CD4-positive, alpha-beta T cell treated with Interleukin-4 for 1 hour (primary cell): Measurements from ENCODE around the gene ARL6IP1.

Experiments
- DNase-seq, 2 donors: peaks; one replicate each; pipeline ENCODE4 v3.0.0-alpha.2; 2020 to 2022

The ARL6IP1 gene

GRCh38 chr16:18801145-18801972 is at the start of gene ARL6IP1:
Gene ARL6IP1, minus strand, starts transcription at chr16:18801549. Its CDS starts 83 bp downstream, at chr16:18801466.
- peak; percentile 99 to 100 for DNase-seq

GRCh38 chr16:18846416-18846815 is 45.1 kb upstream of the ARL6IP1 start:
- no peak for DNase-seq

GRCh38 chr16:18842565-18842964 is 41.2 kb upstream of the ARL6IP1 start:
- no peak for DNase-seq

GRCh38 chr16:18841833-18842525 is 40.6 kb upstream of the ARL6IP1 start:
- no peak for DNase-seq

- no peak for DNase-seq
Observed at GRCh38 chr16:18839555-18839954, 38.2 kb upstream of the ARL6IP1 start.

- DNase-seq = no peak
Observed at GRCh38 chr16:18836702-18837101, 35.4 kb upstream of the ARL6IP1 start.

- no peak for DNase-seq
Observed at GRCh38 chr16:18834864-18835263, 33.5 kb upstream of the ARL6IP1 start.

- no peak for DNase-seq
Observed at GRCh38 chr16:18833707-18834505, 32.6 kb upstream of the ARL6IP1 start.

- no peak for DNase-seq
Observed at GRCh38 chr16:18832613-18833012, 31.3 kb upstream of the ARL6IP1 start.

GRCh38 chr16:18832006-18832405 is 30.7 kb upstream of the ARL6IP1 start:
- DNase-seq = no peak

- no peak for DNase-seq
Observed at GRCh38 chr16:18829251-18829650, 27.9 kb upstream of the ARL6IP1 start.

- DNase-seq = no peak
Observed at GRCh38 chr16:18827890-18828289, 26.5 kb upstream of the ARL6IP1 start.

GRCh38 chr16:18816286-18816685 is 14.9 kb upstream of the ARL6IP1 start:
- DNase-seq = no peak

GRCh38 chr16:18811925-18812324 is 10.6 kb upstream of the ARL6IP1 start:
- DNase-seq = no peak

GRCh38 chr16:18809165-18809564 is 7.8 kb upstream of the ARL6IP1 start:
- DNase-seq = no peak

- no peak for DNase-seq
Observed at GRCh38 chr16:18805257-18805773, 4.0 kb upstream of the ARL6IP1 start.

- no peak for DNase-seq
Observed at GRCh38 chr16:18804540-18804939, 3.2 kb upstream of the ARL6IP1 start.

GRCh38 chr16:18803569-18804462 is 2.5 kb upstream of the ARL6IP1 start:
- no peak for DNase-seq

GRCh38 chr16:18802767-18803343 is 1.5 kb upstream of the ARL6IP1 start:
- DNase-seq = no peak

GRCh38 chr16:18800775-18801144 is 589 bp downstream of the ARL6IP1 start:
- no peak for DNase-seq

GRCh38 chr16:18800293-18800692 is 1.1 kb downstream of the ARL6IP1 start:
- DNase-seq = no peak

- DNase-seq = no peak
Observed at GRCh38 chr16:18799500-18799899, 1.8 kb downstream of the ARL6IP1 start.
